ENCODE measurements around the gene TRAPPC3.

DNA sequence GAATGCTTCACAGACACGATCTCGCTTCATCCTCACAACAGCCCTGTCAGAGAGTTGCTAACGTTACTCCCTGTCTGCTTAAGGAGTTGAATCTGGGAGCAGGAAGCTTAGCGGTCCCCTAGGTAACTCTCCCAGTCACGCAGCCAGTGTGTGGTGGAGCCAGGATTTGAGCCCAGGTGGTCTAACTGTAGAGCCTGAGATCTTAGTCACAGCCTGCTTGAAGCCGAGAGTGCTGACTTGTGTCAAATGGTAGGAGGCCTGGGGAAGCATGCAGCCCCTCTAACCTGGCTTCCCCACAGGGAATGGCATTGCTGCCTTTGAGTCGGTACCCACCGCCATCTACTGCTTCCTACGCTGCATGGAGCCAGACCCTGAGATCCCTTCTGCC is 56.5 kb downstream of the TRAPPC3 start:
- TF ChIP-seq, protein P1, sequence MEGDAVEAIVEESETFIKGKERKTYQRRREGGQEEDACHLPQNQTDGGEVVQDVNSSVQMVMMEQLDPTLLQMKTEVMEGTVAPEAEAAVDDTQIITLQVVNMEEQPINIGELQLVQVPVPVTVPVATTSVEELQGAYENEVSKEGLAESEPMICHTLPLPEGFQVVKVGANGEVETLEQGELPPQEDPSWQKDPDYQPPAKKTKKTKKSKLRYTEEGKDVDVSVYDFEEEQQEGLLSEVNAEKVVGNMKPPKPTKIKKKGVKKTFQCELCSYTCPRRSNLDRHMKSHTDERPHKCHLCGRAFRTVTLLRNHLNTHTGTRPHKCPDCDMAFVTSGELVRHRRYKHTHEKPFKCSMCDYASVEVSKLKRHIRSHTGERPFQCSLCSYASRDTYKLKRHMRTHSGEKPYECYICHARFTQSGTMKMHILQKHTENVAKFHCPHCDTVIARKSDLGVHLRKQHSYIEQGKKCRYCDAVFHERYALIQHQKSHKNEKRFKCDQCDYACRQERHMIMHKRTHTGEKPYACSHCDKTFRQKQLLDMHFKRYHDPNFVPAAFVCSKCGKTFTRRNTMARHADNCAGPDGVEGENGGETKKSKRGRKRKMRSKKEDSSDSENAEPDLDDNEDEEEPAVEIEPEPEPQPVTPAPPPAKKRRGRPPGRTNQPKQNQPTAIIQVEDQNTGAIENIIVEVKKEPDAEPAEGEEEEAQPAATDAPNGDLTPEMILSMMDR (conservative IDR thresholded peaks at IDR 0.05 in 1 of 2, IDR thresholded peaks at IDR 0.05 in 1 of 2; ENCODE audit: extremely low read depth in 1 of 2, insufficient read depth in 1 of 2, low read depth in 1 of 2, low read length in 2 of 2), result no peak
- TF ChIP-seq EZH2 (IDR thresholded peaks at IDR 0.05; ENCODE audit: borderline replicate concordance, low read length), result no peak
